GM19324 (cell line): ENCODE measurements around the gene SLIT1.
"Not testable (repeated sequence)": the region's sequence is repeated elsewhere in the genome, so short reads cannot be mapped to it uniquely, and the experiment has no call there.

Experiments used
- ATAC-seq: cut with Tn5 transposase; IDR thresholded peaks from one replicate; pipeline ENCODE4 v1.9.1; 2021; ENCODE audit warnings: mild to moderate bottlenecking, moderate library complexity; ENCODE audit not compliant: unreplicated experiment, low FRiP score

SLIT1 gene

DNA sequence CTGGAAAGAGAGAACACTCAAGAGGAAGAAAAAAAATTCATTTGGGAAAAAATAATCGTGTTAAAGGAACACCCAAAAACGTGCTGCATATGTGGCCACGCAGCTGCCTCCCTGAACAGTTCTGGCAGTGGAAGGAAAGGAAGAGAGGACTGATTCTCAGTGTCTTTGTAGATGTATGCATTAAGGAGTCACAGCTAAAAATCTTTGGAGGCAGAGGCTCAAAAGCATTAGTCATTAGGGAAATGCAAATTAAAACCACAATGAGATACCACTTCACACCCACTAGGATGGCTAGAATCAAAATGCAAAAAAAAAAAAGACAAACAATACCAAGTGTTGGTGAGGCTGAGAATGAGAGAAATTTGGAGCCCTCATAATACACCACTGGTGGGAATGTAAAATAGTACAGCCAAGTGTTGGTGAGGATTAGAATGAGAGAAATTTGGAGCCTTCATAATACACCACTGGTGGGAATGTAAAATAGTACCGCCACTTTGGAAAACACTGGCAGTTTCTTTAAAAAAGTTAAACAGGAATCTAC is 134.7 kb downstream of the SLIT1 start:
- ATAC-seq, result no peak

DNA sequence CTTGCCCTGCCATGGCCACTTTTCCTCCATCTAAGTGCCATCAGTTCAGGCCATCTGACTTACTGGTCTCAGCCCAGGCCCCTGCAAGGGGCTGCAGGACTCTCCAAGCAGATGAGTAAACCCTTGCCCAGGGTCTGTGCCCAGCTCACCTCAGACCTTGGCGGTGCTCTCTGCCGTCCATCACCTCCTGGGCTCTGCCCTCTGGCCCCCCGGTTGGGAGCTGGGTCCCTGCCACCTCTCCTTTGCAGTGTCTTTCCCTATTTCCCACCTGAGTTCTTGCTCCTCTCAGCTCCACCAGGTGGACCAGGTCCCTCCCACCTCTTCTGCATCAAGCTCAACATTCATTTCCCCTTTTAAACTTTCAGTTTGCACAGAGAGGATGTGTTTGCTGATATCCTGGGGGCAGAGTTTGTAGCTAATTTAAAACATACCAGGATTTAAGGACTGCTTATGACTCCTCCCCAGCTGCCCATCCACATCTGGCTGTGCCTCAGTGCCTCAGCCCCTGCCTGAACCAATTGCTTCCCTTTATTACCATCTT is 135.5 kb downstream of the SLIT1 start:
- no peak for ATAC-seq

GRCh38 chr10:97049670-97050069 is 136.1 kb downstream of the SLIT1 start:
- ATAC-seq, result no peak

GRCh38 chr10:97048649-97049427 is 136.9 kb downstream of the SLIT1 start:
- ATAC-seq, result no peak

DNA sequence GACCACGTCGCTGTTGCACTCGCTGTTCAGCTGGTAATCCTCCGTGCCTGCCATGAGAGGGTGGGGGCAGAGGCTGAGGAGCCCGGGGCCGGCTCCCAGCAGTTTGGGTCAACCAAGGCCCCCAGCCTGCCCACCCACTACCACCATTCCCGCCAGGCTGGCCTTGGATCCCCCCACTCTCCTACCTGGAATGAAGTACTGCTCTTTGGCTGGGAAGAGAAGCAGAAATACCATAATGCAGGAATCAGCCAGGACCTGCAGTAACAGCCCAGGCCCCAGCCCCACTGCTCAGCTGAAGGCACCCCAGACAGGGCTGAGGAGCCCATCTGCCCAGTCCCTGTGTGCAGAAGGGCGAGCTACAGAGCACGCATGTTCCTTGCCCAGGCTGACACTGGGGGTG is 138.0 kb downstream of the SLIT1 start:
- no peak for ATAC-seq

DNA sequence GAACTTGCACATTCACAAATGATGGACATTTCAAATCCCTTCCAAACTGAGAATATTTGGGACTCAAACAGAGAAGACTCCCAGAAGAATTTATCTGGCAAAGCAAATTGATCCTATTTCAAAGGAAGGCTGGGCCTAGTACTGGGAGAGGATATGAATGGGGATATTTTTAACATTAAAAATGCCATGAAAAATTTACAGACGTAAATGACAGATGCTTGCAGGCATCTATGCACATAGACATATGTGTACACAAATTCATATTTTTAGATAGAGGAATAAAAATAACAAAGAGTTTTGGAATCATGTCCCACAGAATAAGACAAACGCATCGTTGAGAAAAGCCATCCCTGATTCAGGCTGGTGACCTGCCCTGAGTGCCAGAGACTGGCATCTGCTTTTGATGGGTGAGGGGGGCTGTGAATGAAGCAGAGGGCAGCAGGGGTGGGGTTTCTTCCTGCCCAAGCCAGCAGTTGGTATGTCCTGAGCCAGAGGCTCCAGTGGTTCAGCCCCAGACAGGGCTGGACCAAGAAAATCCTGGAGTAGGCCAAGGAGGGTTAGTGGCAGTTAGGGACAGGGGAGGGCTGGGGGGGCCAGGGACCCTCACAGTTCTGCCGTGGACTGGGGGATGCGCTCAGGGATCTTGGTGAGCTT is 138.5 kb downstream of the SLIT1 start:
- ATAC-seq, result no peak

DNA sequence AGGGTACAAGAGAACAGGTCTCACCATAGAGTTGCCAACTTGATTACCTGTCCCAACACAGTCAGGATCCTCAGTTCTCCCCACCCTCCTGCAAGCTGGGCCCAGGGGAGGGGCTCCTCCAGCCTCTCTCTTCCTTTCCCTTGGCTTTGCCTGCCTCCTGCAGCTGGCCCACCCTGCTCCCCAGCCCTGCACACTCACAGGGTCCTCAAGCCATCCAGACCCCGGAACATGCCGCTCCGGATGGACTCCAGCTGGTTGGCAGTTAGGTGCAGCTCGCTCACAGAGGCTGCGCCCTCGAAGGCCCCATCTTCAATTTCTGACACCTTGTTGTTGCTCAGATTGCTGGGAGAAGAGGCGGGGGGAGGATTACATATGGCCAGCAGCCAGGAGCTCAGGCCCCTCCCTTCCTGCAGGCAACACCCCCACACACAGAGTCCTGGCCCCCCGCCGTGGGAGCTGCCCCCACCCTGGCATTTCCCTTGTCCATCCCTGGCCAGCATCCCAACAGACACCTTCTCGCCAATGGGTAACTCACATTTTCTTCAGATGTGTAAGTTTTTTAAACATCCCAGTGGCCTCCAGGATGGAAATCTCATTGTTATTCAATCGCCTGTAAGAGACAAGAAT is 139.2 kb downstream of the SLIT1 start:
- no peak for ATAC-seq

DNA sequence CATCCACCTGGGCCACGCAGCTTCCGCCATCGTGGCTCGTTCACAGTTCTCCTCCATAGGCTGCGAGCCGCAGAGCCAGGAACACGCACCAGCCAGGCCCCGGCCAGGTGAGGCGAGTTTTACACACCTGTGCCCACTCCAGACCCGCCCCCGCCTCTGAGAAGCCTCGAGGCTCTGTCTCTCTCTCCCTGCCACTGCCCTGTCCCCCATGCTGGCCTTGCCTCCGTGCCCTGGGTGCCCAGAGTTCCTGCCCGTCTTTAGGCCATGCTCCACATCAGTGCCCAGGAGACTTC is 142.2 kb downstream of the SLIT1 start:
- ATAC-seq, result no peak

DNA sequence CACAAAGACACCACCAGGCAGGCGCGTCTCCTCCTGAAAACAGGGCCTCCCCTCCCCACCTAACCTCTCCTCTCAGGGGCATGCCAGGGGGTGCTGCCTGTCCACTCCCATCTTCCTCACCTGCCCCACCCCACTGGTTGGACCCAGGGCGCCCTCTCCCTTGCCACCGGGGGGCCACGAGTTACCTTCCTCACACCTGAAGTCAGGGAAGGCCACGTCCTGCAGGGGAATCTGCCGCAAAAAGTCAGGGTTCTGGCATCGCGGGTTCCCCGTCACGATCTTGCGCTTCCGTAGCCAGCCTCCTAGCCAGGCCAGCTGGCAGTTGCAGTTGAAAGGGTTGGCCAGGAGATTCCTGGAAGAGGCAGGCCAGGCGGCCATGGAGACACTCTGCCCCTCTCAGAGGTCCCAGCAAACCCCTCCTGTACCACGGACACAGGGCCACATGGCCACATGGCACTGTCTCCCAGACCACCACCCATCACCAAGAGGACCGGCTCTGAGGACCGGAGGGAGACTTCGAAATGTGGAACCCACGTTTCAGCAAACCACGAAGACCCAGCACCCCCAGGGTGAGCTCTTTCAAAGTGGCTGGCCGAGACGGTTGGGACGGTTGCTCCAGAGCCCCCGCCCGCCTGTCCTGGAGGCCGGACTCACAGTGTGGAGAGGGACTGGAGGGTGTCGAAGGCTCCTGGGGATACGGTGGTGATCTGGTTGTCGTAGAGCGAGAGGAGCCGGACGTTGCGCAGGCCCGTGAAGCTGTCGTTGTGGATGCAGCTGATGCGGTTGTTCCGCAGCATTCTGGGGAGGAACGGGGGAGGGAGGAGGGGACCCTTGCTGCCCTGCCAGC is 142.8 kb downstream of the SLIT1 start:
- ATAC-seq, result no peak

GRCh38 chr10:97042081-97042480 is 143.7 kb downstream of the SLIT1 start:
- no peak for ATAC-seq

GRCh38 chr10:97040706-97041105 is 145.1 kb downstream of the SLIT1 start:
- ATAC-seq, result no peak

- ATAC-seq, result no peak
These were observed 145.5 kb downstream of the SLIT1 start for GRCh38 chr10:97040248-97040584.

DNA sequence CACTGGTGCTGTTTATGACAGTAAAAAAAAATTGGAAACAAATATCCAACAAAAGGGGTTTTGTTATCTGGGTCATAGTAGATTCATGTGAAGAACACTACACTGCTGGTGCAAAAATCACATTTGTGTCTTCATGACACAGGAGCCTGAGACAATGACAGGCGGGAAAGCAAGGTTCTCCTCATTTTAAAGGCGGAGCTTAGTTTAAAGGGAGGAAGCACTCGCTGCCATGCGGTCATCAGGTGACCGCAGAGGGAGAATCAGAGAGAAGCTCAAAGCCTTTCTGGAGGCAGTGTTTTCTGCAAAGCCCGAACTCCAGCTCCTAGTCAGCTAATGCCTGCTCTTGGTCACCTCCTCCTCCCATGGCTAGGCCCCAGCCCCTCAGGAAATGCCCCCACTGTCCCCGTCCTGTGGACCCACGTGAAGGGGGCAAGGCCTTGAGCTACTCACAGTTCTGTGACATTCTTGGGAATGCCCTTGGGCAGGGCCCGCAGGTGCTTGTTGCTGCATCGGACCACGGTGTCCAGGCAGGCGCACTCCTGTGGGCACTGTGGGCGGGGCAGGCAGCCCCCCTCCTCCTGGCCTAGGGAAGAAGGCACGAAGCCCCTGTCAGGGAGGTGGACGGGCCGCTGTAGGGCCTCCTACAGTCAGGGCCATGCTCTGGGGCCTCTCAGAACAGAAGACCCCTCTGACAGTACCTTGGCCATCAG is 146.1 kb downstream of the SLIT1 start:
- no peak for ATAC-seq

- ATAC-seq, result no peak
These were observed 147.1 kb downstream of the SLIT1 start for GRCh38 chr10:97038688-97039087.

- peak; percentile 47 for ATAC-seq
These were observed 148.1 kb downstream of the SLIT1 start for GRCh38 chr10:97037365-97038361.

DNA sequence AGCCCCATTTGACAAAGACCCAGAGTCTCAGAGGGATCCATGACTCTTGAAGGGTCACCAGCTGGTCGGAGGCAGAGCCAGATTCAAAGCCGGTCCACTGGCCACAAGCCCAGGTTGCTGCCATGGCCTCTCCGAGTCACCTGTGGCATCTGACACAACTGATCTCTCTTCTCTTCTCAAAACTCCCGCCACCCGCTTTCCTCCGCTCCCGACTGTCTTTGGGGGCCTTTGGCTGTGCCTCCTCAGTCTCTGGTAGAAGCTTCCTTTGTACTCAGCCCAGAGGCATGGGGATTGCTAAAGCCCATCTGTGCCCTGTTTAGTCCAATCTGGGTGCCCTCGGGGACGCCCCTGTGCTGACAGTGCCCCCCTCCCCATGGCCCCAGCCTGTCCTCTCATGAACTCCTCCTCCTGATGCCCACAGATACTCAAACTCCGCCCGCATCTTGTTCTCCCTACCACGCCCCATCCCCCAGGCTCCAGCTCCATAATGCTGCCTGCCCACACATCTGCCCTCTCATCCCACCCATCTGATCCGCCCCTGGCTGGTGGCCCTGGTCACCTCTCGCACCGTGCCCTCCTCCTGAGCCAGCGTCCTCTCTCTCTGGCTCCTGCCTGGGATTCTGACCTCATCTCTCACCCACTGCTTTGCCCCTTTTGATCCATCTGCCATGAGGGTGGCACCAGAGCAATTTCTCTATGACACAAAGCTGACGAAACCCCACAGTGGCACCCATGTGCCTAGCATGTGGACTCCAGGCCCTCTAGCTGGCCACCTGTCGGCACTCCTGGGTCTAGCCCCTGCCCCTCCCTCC is 150.6 kb downstream of the SLIT1 start:
- no peak for ATAC-seq

- no peak for ATAC-seq
These were observed 151.5 kb downstream of the SLIT1 start for GRCh38 chr10:97034301-97034700.

DNA sequence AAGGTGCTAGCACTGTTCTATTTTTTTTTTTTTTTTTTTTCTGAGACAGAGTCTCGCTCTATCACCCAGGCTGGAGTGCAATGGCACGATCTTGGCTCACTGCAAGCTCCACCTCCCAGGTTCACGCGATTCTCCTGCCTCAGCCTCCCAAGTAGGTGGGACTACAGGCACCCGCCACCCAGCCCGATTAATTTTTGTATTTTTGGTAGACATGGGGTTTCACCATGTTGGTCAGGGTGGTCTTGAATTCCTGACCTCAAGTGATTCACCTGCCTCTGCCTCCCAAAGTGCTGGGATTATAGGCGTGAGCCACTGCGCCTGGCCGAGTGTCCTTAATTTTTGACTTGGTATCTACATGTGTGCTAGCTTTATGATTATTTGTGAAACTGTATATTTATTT is 151.9 kb downstream of the SLIT1 start:
- not testable (repeated sequence) for ATAC-seq
